Endothelial cell of umbilical vein (primary cell): Measurements from ENCODE around the gene TMEFF2. TPM values are rescaled to one million over a fixed set of nuclear protein-coding genes. Genes with fewer than 3 reads are reported as not detected.

Source experiments
- BruUV-seq: library from RNA; stranded (reverse); fragments of 400-500 nt; replicated peaks from 2 replicates; lab custom pipeline; 2021; lab: Mats Ljungman, UMichigan
- CTCF ChIA-PET: fragments of 300-600, 350-600 bp; sonication (Branson Sonifier 250); formaldehyde crosslinking; loops from one replicate; lab custom pipeline; 2021; ENCODE audit warnings: antibody characterized with exemption, inconsistent platforms; lab: Charles Lee
- POLR2A ChIA-PET: fragments of 300-600, 350-600 bp; sonication (Branson Sonifier 250); formaldehyde crosslinking; loops from one replicate; lab custom pipeline; 2021; ENCODE audit warnings: antibody characterized with exemption, inconsistent platforms; lab: Charles Lee
- DNase-seq: peaks from one replicate; pipeline ENCODE4 v3.0.0-alpha.2; 2011; ENCODE audit warnings: low read depth, low spot score
- FAIRE-seq: peaks from 2 replicates; lab custom pipeline; 2011; peaks lifted over from hg19 to GRCh38; lab: Jason Lieb, UNC
- H2AFZ ChIP-seq: 2 replicates; pipeline ENCODE4 v1.6.0; 2012; ENCODE audit warnings: low read depth, low read length, control low read depth, inconsistent platforms
- H3K27ac ChIP-seq: 2 replicates; pipeline ENCODE4 v1.5.1; 2011; ENCODE audit warnings: low read depth, mild to moderate bottlenecking, control low read depth, low read length, moderate library complexity; ENCODE audit not compliant: insufficient read depth
- H3K27me3 ChIP-seq, 2 experiments: 2 replicates each; pipeline versions ENCODE4 v1.6.0 to v1.6.1; 2011; ENCODE audit warnings: low read length in 2 of 2, mixed read lengths in 1 of 2; ENCODE audit not compliant: control insufficient read depth in 2 of 2, insufficient read depth in 2 of 2
- H3K36me3 ChIP-seq, 2 experiments: 2 replicates in 1 of 2; 3 replicates in 1 of 2; pipeline ENCODE4 v1.5.1; 2011; ENCODE audit warnings: low read length in 2 of 2, mild to moderate bottlenecking in 1 of 2, moderate library complexity in 1 of 2; ENCODE audit not compliant: control insufficient read depth in 2 of 2, insufficient read depth in 2 of 2; ENCODE audit errors: extremely low read depth in 1 of 2
- H3K4me1 ChIP-seq: 3 replicates; pipeline ENCODE4 v1.5.1; 2011; ENCODE audit warnings: mild to moderate bottlenecking, low read length; ENCODE audit not compliant: control insufficient read depth, insufficient read depth; ENCODE audit errors: extremely low read depth
- H3K4me2 ChIP-seq: 2 replicates; pipeline ENCODE4 v1.6.1; 2011; ENCODE audit warnings: low read length, control low read depth, mixed read lengths; ENCODE audit not compliant: insufficient read depth
- H3K4me3 ChIP-seq, 3 experiments: fragments of 200-600 bp in 1 of 3; sonication (generic), shearing (Covaris generic) in 1 of 3; replicated peaks in 1 of 3; 2 replicates each; pipeline ENCODE4 v1.5.1; 2011 to 2016; ENCODE audit warnings: control low read depth in 3 of 3, low read length in 3 of 3, mild to moderate bottlenecking in 2 of 3, inconsistent platforms in 1 of 3, low read depth in 1 of 3, moderate library complexity in 1 of 3; ENCODE audit not compliant: insufficient read depth in 1 of 3
- H3K79me2 ChIP-seq: 2 replicates; pipeline ENCODE4 v1.6.0; 2012; ENCODE audit warnings: low read length, inconsistent platforms; ENCODE audit not compliant: control insufficient read depth, insufficient read depth
- H3K9ac ChIP-seq: replicated peaks from 2 replicates; pipeline ENCODE3; 2011; ENCODE audit warnings: low read length, control low read depth; ENCODE audit not compliant: insufficient read depth; ENCODE audit errors: extremely low read depth
- H3K9me1 ChIP-seq: replicated peaks from 3 replicates; pipeline ENCODE4 v1.6.0; 2011; ENCODE audit warnings: mild to moderate bottlenecking, low read length; ENCODE audit not compliant: control insufficient read depth, insufficient read depth; ENCODE audit errors: extremely low read depth
- H3K9me3 ChIP-seq: replicated peaks from 2 replicates; pipeline ENCODE4 v1.5.1; 2012; ENCODE audit warnings: low read length, inconsistent platforms; ENCODE audit not compliant: control insufficient read depth, insufficient read depth
- H4K20me1 ChIP-seq: replicated peaks from 2 replicates; pipeline ENCODE3; 2011; ENCODE audit warnings: mild to moderate bottlenecking, low read length; ENCODE audit not compliant: control insufficient read depth, insufficient read depth; ENCODE audit errors: extremely low read depth
- CTCF ChIP-seq, 2 donors: IDR thresholded peaks; 1 replicate in 1 of 2; 2 replicates in 1 of 2; pipeline ENCODE4 v1.5.1; 2011; ENCODE audit warnings: low read length in 2 of 2, mild to moderate bottlenecking in 2 of 2, moderate library complexity in 2 of 2, control low read depth in 1 of 2, inconsistent platforms in 1 of 2, low read depth in 1 of 2; ENCODE audit not compliant: insufficient read depth in 1 of 2; ENCODE audit errors: extremely low read depth in 1 of 2
- EZH2 ChIP-seq: IDR thresholded peaks from 2 replicates; pipeline ENCODE4 v1.6.1; 2012; ENCODE audit warnings: borderline replicate concordance, low read depth, mild to moderate bottlenecking, moderate library complexity, low read length, inconsistent platforms; ENCODE audit not compliant: severe bottlenecking
- FOS ChIP-seq: IDR thresholded peaks from 2 replicates; pipeline ENCODE4 v1.6.1; 2011; ENCODE audit warnings: mild to moderate bottlenecking, low read length, moderate library complexity, borderline replicate concordance; ENCODE audit not compliant: insufficient read depth
- GATA2 ChIP-seq: IDR thresholded peaks from 2 replicates; pipeline ENCODE4 v1.7.0; 2011; ENCODE audit warnings: low read depth, mild to moderate bottlenecking, moderate library complexity, mixed read lengths, low read length; ENCODE audit not compliant: insufficient read length, insufficient read depth
- JUN ChIP-seq: IDR thresholded peaks from 2 replicates; pipeline ENCODE4 v1.6.1; 2011; ENCODE audit warnings: borderline replicate concordance, low read depth; ENCODE audit not compliant: insufficient read length, insufficient read depth
- MAX ChIP-seq: IDR thresholded peaks from 2 replicates; pipeline ENCODE4 v1.6.1; 2011; ENCODE audit not compliant: insufficient read depth, insufficient read length
- MYC ChIP-seq: IDR thresholded peaks from one replicate; pipeline ENCODE4 v1.6.1; 2011; ENCODE audit warnings: mild to moderate bottlenecking, low read depth, low read length
- POLR2A ChIP-seq: IDR thresholded peaks from 2 replicates; pipeline ENCODE4 v1.6.1; 2012; ENCODE audit warnings: low read depth, mild to moderate bottlenecking, control low read depth, low read length
- dilution Hi-C: fragments of 300-500 bp; cut with MboI; formaldehyde crosslinking; loops from one replicate; pipeline ENCODE4 v1.15.0; 2019; ENCODE audit warnings: low sequenced_read_pairs; ENCODE audit not compliant: extremely low pct_ligation_motif_present
- intact Hi-C: fragments of 100-400 bp; cut with micrococcal nuclease; formaldehyde crosslinking; loops from one replicate; pipeline ENCODE4 v1.10.0; 2022
- polyA plus RNA-seq, 4 experiments: library from polyadenylated mRNA; depleted of rRNA in 3 of 4; stranded (reverse) in 3 of 4; unstranded in 1 of 4; fragments of >200 nt; gene quantifications; 2 replicates each; pipeline versions ENCODE4 v1.2.1 to v1.2.3, GENCODE V29; 2011 to 2012; ENCODE audit warnings: missing spikeins in 1 of 4
- total RNA-seq: library from RNA; stranded (reverse); gene quantifications from 2 replicates; pipeline ENCODE4 v1.2.3, GENCODE V29; 2021

The TMEFF2 gene
- total and polyA plus RNA-seq, 2 donors (not counting 3 experiments of a cell fraction or from before 2014, with no cell fraction given), result 0.18 to 0.20 TPM

- peaks cover 24% of the 10 kb centered on the region for H3K4me1 ChIP-seq
- no peak overlapping the region for H3K27ac ChIP-seq
- TF ChIP-seq MAX (no peak), EZH2 (no peak), FOS (no peak), GATA2 (no peak), MYC (no peak), JUN (no peak), POLR2A (no peak), CTCF (IDR thresholded peaks at IDR 0.05; ENCODE audit: extremely low read depth in 1 of 2, insufficient read depth in 1 of 2, low read depth in 1 of 2, low read length in 2 of 2) (no peak)
- H3K9me3 ChIP-seq, result no peaks in the 10 kb centered on the region
- H3K9me1 ChIP-seq, result no peaks in the 10 kb centered on the region
- H3K9ac ChIP-seq, result no peak overlapping the region
- H3K4me2 ChIP-seq, result no peak overlapping the region
- H3K27me3 ChIP-seq, result no peaks in the 10 kb centered on the region
- intact Hi-C loops, result no loop called here
- H3K79me2 ChIP-seq, result no peaks in the 10 kb centered on the region
- dilution Hi-C loops, result no loop called here
- ChIA-PET POLR2A (no interaction called here), CTCF (interaction anchor here (0.7 kb wide), 1 partner anchor 239 kb away, joined by 3 read pairs; no protein-coding TSS in a partner anchor)
- H3K4me3 ChIP-seq, result no peak overlapping the region
- no peaks in the 10 kb centered on the region for H4K20me1 ChIP-seq
- DNase-seq, result no peak
- no peak for FAIRE-seq
- H2AFZ ChIP-seq, result no peak overlapping the region
- no TSS peak for BruUV-seq
- no peaks in the 10 kb centered on the region for H3K36me3 ChIP-seq
Measured at GRCh38 chr2:191923652-191923997, 271.1 kb downstream of the TMEFF2 start.
